ENCODE results near the gene C4B.
"Not testable (repeated sequence)": the region's sequence is repeated elsewhere in the genome, so short reads cannot be mapped to it uniquely, and the experiment has no call there.

The C4B gene

DNA sequence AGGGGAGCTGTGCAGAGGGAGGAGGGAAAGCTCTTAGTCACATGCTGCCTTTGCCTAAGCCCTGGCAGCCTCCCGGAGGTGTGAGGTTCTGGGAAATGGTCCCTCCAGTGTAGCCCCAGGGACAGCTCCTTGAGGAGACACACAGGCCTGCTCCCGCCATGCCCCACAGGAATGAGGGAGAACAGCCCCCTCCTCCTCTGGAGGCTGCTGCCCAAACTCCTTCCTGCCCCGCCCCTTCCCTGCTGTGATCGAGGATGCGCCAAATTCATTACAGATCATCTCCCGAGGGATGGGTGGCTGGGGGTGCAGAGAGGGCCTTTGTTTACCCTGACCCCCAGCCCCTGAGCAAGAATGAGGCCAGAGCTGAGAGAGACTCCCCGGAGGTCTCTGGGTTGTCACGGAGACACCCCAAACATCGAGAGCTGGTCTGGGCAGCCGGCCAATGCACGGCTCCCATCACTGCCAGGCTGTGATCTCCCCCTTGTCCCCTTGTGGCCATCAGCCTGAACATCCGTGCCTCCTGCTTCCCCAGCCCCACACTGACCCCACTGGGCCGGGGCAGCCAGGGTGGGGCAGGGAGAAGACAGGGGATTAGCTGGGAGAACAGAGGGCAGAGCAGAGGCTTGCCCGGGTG, 32.0 kb downstream of the C4B start:
- Histone ChIP-seq H3K9ac (ENCODE audit: low read length in 2 of 2) (no peak overlapping the region), H3K9me3 (ENCODE audit: control insufficient read depth in 2 of 2, low read length in 2 of 2) (no peaks in the 10 kb centered on the region), H3K4me3 (ENCODE audit: low read length in 2 of 2) (no peak overlapping the region), H3K27me3 (ENCODE audit: control insufficient read depth in 1 of 2, insufficient read depth in 2 of 2, low read length in 2 of 2) (no peaks in the 10 kb centered on the region), H3K36me3 (ENCODE audit: control insufficient read depth in 2 of 2, insufficient read depth in 2 of 2, low read length in 2 of 2) (peaks cover 2 to 4% of the 10 kb centered on the region in 2 donors), H3K27ac (ENCODE audit: low read length) (peak overlapping the region; percentile 24), H3K4me1 (ENCODE audit: control insufficient read depth, insufficient read depth, low read length) (peaks cover 27% of the 10 kb centered on the region)

DNA sequence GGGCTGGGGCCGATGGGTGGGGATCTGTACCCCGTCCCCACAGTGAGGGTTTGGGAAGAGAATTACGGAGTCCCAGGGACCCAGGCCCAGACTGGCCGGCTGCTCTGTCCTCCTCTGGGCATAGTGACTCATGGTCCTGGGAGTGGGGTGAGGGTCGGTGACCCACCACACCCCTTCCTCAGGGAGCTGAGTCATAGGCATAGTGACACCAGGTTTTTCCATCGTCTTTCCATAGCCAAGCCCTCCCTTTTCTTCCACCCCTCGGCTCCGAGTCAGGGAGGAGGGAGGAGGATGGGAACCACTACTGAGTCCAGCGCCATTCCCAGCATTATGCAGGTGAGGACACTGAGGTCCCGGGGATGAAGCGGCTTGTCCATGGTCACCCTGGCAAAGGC, 32.5 kb downstream of the C4B start:
- Histone ChIP-seq H3K9ac (ENCODE audit: low read length in 2 of 2) (no peak overlapping the region), H3K4me3 (ENCODE audit: low read length in 2 of 2) (no peak overlapping the region), H3K27ac (ENCODE audit: low read length) (peak overlapping the region; percentile 24), H3K27me3 (ENCODE audit: control insufficient read depth in 1 of 2, insufficient read depth in 2 of 2, low read length in 2 of 2) (no peaks in the 10 kb centered on the region), H3K36me3 (ENCODE audit: control insufficient read depth in 2 of 2, insufficient read depth in 2 of 2, low read length in 2 of 2) (peaks cover 2 to 4% of the 10 kb centered on the region in 2 donors), H3K4me1 (ENCODE audit: control insufficient read depth, insufficient read depth, low read length) (peaks cover 27% of the 10 kb centered on the region), H3K9me3 (ENCODE audit: control insufficient read depth in 2 of 2, low read length in 2 of 2) (no peaks in the 10 kb centered on the region)

DNA sequence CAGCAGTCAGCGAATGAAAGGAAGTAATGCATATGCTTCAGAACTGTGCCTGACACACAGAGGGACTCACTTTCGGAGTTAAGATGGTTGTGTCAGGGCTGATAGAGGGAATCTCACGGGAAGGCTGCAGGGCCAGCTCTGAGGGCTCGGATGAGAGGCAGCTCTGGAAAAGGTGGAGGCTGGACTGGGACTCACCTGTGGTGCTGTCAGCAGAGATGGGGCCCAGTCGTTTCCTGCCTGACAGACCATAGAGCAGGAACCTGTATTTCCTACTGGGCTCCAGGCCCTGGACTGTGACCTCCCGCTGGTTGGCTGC, 32.9 kb downstream of the C4B start:
- H3K4me1 ChIP-seq (ENCODE audit: control insufficient read depth, insufficient read depth, low read length): peaks cover 27% of the 10 kb centered on the region
- H3K27me3 ChIP-seq (ENCODE audit: control insufficient read depth in 1 of 2, insufficient read depth in 2 of 2, low read length in 2 of 2): no peaks in the 10 kb centered on the region
- H3K27ac ChIP-seq (ENCODE audit: low read length): no peak overlapping the region
- H3K9ac ChIP-seq (ENCODE audit: low read length in 2 of 2): no peak overlapping the region
- H3K4me3 ChIP-seq (ENCODE audit: low read length in 2 of 2): no peak overlapping the region
- H3K9me3 ChIP-seq (ENCODE audit: control insufficient read depth in 2 of 2, low read length in 2 of 2): no peaks in the 10 kb centered on the region
- H3K36me3 ChIP-seq (ENCODE audit: control insufficient read depth in 2 of 2, insufficient read depth in 2 of 2, low read length in 2 of 2): peaks cover 2 to 4% of the 10 kb centered on the region in 2 donors

DNA sequence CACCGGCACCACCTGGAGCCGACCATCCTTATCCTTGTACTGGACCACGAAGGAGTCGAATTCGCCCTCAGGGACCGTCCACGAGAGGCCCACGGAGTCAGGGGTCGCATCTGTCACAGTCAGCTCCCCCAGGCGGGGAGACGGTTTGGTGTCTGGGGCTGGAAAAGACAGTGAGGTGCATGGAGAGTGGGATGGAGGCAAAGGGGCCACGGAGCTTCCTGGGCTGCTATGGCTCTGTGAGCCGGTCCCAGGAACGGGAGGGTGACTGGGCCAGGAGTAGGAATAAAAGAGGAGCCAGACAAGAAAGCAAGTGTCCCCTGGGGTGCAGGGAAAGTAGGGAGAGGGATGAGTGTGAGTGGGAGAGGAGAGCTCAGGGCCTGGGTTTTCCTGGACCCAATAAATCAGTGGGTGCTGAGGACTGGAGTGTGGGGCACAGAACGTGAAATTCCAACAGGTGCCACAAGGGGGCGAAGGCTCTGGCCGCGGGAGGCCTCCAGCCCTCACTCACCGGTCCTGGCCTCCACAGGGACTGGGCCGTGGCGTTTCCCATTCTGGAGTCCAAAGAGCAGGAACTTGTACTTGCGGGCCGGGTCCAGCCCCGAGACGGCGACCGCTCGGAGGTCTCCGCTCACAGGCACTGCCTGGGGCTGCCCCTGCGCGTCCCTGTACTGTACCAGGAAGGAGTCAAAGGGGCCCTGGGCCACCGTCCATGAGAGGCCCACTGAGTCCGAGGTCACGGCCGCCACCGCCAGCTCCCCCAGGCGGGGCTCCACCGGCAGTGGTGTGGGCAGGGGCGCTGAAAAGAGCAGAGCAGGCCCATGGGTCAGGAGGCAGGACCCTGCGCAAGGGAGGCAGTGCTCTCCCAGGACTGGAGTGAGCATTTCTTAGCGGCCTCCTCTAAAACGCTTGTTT, 33.5 kb downstream of the C4B start:
- H3K36me3 ChIP-seq (ENCODE audit: control insufficient read depth in 2 of 2, insufficient read depth in 2 of 2, low read length in 2 of 2): peaks cover 3 to 4% of the 10 kb centered on the region in 2 donors
- no peak overlapping the region for H3K27ac ChIP-seq (ENCODE audit: low read length)
- H3K9ac ChIP-seq (ENCODE audit: low read length in 2 of 2): no peak overlapping the region
- H3K27me3 ChIP-seq (ENCODE audit: control insufficient read depth in 1 of 2, insufficient read depth in 2 of 2, low read length in 2 of 2): no peaks in the 10 kb centered on the region
- no peaks in the 10 kb centered on the region for H3K9me3 ChIP-seq (ENCODE audit: control insufficient read depth in 2 of 2, low read length in 2 of 2)
- no peak overlapping the region for H3K4me3 ChIP-seq (ENCODE audit: low read length in 2 of 2)
- H3K4me1 ChIP-seq (ENCODE audit: control insufficient read depth, insufficient read depth, low read length): peaks cover 27% of the 10 kb centered on the region

DNA sequence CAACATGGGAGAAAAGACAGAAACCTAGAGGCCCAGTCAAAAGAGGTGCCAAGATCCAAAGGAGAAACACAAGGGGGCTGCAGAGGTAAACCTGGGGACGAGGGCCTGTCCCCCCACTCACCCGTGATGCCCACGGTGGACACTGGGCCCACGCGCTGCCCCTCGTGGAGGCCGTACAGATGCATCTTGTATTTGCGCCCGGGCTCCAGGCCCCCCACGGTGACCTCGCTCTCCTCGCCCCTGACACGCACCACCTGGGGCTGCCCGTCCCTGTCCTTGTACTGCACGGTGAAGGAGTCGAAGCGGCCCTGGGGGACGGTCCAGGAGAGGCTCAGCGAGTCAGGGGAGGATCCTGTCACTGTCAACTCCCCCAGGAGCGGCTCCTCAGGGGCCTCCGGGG, 34.6 kb downstream of the C4B start:
- H3K9ac ChIP-seq (ENCODE audit: low read length in 2 of 2); H3K9me3 ChIP-seq (ENCODE audit: control insufficient read depth in 2 of 2, low read length in 2 of 2); H3K27me3 ChIP-seq (ENCODE audit: control insufficient read depth in 1 of 2, insufficient read depth in 2 of 2, low read length in 2 of 2); H3K4me3 ChIP-seq (ENCODE audit: low read length in 2 of 2); H3K27ac ChIP-seq (ENCODE audit: low read length); H3K36me3 ChIP-seq (ENCODE audit: control insufficient read depth in 2 of 2, insufficient read depth in 2 of 2, low read length in 2 of 2): not testable (repeated sequence)
- H3K4me1 ChIP-seq (ENCODE audit: control insufficient read depth, insufficient read depth, low read length): peaks cover 27% of the 10 kb centered on the region

DNA sequence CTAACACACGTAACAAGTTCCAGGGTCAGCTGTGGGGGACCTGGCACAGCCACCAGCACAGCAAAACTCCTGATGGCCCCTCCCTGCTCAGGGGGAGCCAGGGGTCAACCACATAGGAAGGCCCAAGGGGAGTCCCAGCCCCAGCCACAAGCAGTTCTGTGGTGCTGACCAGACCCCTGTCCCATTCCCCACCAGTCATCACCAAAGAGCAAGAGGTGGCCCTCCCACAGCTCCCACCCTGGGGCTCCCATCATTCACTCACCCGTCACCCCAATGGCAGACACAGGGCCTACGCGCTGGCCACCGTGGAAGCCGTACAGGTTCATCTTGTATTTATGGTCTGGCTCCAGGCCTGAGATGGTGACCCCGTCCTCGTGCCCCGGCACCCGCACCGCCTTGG, 35.1 kb downstream of the C4B start:
- H3K36me3 ChIP-seq (ENCODE audit: control insufficient read depth in 2 of 2, insufficient read depth in 2 of 2, low read length in 2 of 2); H3K27ac ChIP-seq (ENCODE audit: low read length); H3K9me3 ChIP-seq (ENCODE audit: control insufficient read depth in 2 of 2, low read length in 2 of 2); H3K9ac ChIP-seq (ENCODE audit: low read length in 2 of 2); H3K27me3 ChIP-seq (ENCODE audit: control insufficient read depth in 1 of 2, insufficient read depth in 2 of 2, low read length in 2 of 2); H3K4me3 ChIP-seq (ENCODE audit: low read length in 2 of 2): not testable (repeated sequence)
- H3K4me1 ChIP-seq (ENCODE audit: control insufficient read depth, insufficient read depth, low read length): peaks cover 27% of the 10 kb centered on the region

DNA sequence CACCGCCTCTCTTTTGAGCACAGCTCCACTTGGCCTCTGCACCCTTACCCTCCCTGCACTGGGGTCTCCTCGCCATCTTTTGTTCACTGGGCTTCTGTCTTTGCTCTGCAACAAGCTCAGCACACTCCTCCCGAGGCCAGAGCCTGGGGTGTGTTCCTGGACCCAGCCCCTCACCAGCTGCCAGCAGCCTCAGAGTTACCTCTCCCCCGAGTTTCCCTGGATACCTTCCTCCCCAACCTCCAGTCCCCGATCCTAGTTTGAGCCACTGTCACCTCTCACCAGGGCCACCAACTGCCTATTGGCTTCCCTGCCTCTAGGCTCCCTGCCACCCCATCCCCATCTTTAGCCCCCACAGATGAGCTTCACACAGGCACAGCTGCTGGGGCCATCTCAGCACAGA, 36.0 kb downstream of the C4B start:
- Histone ChIP-seq H3K36me3 (ENCODE audit: control insufficient read depth in 2 of 2, insufficient read depth in 2 of 2, low read length in 2 of 2) (peaks cover 4 to 8% of the 10 kb centered on the region in 2 donors), H3K4me3 (ENCODE audit: low read length in 2 of 2) (no peak overlapping the region), H3K9me3 (ENCODE audit: control insufficient read depth in 2 of 2, low read length in 2 of 2) (no peaks in the 10 kb centered on the region), H3K4me1 (ENCODE audit: control insufficient read depth, insufficient read depth, low read length) (peaks cover 27% of the 10 kb centered on the region), H3K27ac (ENCODE audit: low read length) (no peak overlapping the region), H3K9ac (ENCODE audit: low read length in 2 of 2) (no peak overlapping the region), H3K27me3 (ENCODE audit: control insufficient read depth in 1 of 2, insufficient read depth in 2 of 2, low read length in 2 of 2) (no peaks in the 10 kb centered on the region)

DNA sequence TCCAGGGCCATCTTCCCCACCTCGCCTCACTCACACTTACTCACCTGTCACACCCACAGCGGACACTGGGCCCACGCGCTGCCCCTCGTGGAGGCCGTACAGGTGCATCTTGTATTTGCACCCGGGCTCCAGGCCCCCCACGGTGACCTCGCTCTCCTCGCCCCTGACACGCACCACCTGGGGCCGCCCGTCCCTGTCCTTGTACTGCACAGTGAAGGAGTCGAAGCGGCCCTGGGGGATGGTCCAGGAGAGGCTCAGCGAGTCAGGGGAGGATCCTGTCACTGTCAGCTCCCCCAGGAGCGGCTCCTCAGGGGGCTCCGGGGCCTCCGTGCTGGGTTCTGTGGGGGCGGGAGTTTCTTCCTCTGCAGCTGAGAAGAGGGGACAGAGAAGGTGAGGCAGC, 38.0 kb downstream of the C4B start:
- H3K36me3 ChIP-seq (ENCODE audit: control insufficient read depth in 2 of 2, insufficient read depth in 2 of 2, low read length in 2 of 2); H3K9me3 ChIP-seq (ENCODE audit: control insufficient read depth in 2 of 2, low read length in 2 of 2); H3K9ac ChIP-seq (ENCODE audit: low read length in 2 of 2); H3K4me3 ChIP-seq (ENCODE audit: low read length in 2 of 2); H3K27me3 ChIP-seq (ENCODE audit: control insufficient read depth in 1 of 2, insufficient read depth in 2 of 2, low read length in 2 of 2); H3K27ac ChIP-seq (ENCODE audit: low read length): not testable (repeated sequence)
- peaks cover 11% of the 10 kb centered on the region for H3K4me1 ChIP-seq (ENCODE audit: control insufficient read depth, insufficient read depth, low read length)

DNA sequence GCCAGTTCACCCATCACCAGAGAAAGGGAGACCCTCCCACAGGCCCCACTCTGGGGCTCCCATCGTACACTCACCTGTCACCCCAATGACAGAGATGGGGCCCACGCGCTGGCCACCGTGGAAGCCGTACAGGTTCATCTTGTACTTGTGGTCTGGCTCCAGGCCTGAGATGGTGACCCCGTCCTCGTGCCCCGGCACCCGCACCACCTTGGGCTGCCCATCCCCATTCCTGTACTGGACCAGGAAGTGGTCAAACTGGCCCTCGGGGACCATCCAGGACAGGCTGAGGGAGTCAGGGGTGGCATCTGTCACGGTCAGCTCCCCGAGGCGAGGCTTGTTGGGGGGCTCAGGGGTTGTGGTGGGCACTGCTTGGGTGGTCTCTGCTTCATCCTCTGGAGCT, 38.7 kb downstream of the C4B start:
- not testable (repeated sequence) for H3K4me3 ChIP-seq (ENCODE audit: low read length in 2 of 2); H3K4me1 ChIP-seq (ENCODE audit: control insufficient read depth, insufficient read depth, low read length); H3K27ac ChIP-seq (ENCODE audit: low read length); H3K27me3 ChIP-seq (ENCODE audit: control insufficient read depth in 1 of 2, insufficient read depth in 2 of 2, low read length in 2 of 2); H3K9me3 ChIP-seq (ENCODE audit: control insufficient read depth in 2 of 2, low read length in 2 of 2); H3K36me3 ChIP-seq (ENCODE audit: control insufficient read depth in 2 of 2, insufficient read depth in 2 of 2, low read length in 2 of 2); H3K9ac ChIP-seq (ENCODE audit: low read length in 2 of 2)

DNA sequence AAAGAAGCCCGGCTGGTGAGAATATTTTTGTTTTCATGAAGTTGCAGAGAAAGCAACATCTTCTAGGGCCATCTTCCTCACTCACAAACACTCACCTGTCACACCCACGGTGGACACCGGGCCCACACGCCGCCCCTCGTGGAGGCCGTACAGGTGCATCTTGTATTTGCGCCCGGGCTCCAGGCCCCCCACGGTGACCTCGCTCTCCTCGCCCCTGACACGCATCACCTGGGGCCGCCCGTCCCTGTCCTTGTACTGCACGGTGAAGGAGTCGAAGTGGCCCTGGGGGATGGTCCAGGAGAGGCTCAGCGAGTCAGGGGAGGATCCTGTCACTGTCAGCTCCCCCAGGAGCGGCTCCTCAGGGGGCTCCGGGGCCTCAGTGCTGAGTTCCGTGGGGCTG, 41.2 kb downstream of the C4B start:
- not testable (repeated sequence) for H3K9ac ChIP-seq (ENCODE audit: low read length in 2 of 2); H3K4me3 ChIP-seq (ENCODE audit: low read length in 2 of 2); H3K27me3 ChIP-seq (ENCODE audit: control insufficient read depth in 1 of 2, insufficient read depth in 2 of 2, low read length in 2 of 2); H3K27ac ChIP-seq (ENCODE audit: low read length); H3K9me3 ChIP-seq (ENCODE audit: control insufficient read depth in 2 of 2, low read length in 2 of 2); H3K36me3 ChIP-seq (ENCODE audit: control insufficient read depth in 2 of 2, insufficient read depth in 2 of 2, low read length in 2 of 2); H3K4me1 ChIP-seq (ENCODE audit: control insufficient read depth, insufficient read depth, low read length)

DNA sequence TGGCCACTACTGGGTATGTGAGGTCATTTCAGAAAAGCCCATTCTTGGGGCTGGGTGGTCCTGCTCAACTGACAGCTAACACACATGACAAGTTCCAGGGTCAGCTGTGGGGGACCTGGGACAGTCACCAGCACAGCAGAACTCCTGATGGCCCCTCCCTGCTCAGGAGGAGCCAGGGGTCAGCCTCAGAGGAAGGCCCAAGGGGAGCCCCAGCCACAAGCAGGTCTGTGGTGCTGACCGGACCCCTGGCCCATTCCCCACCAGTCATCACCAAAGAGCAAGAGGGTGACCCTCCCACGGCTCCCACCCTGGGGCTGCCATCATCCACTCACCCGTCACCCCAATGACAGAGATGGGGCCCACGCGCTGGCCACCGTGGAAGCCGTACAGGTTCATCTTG, 41.7 kb downstream of the C4B start:
- H3K9me3 ChIP-seq (ENCODE audit: control insufficient read depth in 2 of 2, low read length in 2 of 2): no peaks in the 10 kb centered on the region
- H3K4me1 ChIP-seq (ENCODE audit: control insufficient read depth, insufficient read depth, low read length): peaks cover 3% of the 10 kb centered on the region
- no peak overlapping the region for H3K27ac ChIP-seq (ENCODE audit: low read length)
- no peak overlapping the region for H3K9ac ChIP-seq (ENCODE audit: low read length in 2 of 2)
- H3K36me3 ChIP-seq (ENCODE audit: control insufficient read depth in 2 of 2, insufficient read depth in 2 of 2, low read length in 2 of 2): peaks cover 4 to 9% of the 10 kb centered on the region in 2 donors
- H3K27me3 ChIP-seq (ENCODE audit: control insufficient read depth in 1 of 2, insufficient read depth in 2 of 2, low read length in 2 of 2): no peaks in the 10 kb centered on the region
- H3K4me3 ChIP-seq (ENCODE audit: low read length in 2 of 2): no peak overlapping the region

Data from stomach smooth muscle (tissue), 2 donors.